Measurements from ENCODE around the gene GIPC2. TPM values are rescaled to one million over a fixed set of nuclear protein-coding genes. Genes with fewer than 3 reads are reported as not detected.
"Not testable (repeated sequence)": the region's sequence is repeated elsewhere in the genome, so short reads cannot be mapped to it uniquely, and the experiment has no call there.

The GIPC2 gene
- polyA plus RNA-seq, 1 donor from 2014 or later = not detected

DNA sequence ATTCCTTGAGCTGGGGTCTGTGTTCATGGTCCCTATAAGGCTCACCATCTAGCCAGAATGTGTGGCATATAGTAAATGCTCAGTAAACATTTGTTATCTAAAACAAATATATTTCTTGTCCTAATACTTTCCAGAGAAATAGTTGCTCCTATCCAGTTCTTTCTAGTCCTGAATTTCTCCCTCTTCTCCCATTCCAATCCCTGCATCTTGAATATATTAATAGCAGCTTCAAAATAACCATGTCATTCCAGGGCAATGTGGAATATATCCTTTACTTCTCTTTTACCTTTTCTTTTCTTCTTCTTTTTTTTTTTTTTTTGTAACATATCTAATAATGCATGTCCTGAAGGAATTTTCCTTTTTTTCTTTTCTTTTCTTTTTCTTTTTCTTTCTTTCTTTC is 30.6 kb upstream of the GIPC2 start:
- Mint-ChIP-seq H3K4me3 (no peak overlapping the region), H3K9me3 (peaks cover 0 to 4% (median 0%) of the 10 kb centered on the region in 3 donors), H3K27ac (peak overlapping the region in 1 of 3 donors; percentile 18), H3K27me3 (no peaks in the 10 kb centered on the region), H3K4me1 (peaks cover 2 to 5% (median 3%) of the 10 kb centered on the region in 3 donors), H3K36me3 (peaks cover 7% of the 10 kb centered on the region)

DNA sequence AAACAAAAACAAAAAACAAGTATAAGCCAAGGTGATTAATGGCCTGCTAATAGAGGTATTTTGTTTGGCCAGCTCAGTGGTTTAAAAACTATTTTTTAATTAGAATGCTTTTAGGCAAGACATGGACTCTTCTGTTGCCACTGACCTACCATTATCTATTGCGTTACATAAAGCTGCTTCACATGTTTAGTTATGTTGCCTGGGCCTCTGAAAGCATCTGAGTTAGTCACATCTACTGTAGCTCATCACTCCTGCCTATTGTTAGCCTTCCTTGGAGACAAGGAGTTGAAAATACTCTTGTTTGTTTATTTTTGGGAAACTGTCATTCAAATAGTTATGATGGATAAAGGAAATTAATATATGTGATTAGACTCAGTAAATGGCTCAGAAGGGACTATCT is 26.7 kb upstream of the GIPC2 start:
- Mint-ChIP-seq H3K36me3 (peaks cover 6% of the 10 kb centered on the region), H3K27ac (no peak overlapping the region), H3K27me3 (no peaks in the 10 kb centered on the region), H3K4me1 (peaks cover 0 to 5% (median 3%) of the 10 kb centered on the region in 3 donors), H3K4me3 (no peak overlapping the region), H3K9me3 (peaks cover 0 to 4% (median 0%) of the 10 kb centered on the region in 3 donors)

DNA sequence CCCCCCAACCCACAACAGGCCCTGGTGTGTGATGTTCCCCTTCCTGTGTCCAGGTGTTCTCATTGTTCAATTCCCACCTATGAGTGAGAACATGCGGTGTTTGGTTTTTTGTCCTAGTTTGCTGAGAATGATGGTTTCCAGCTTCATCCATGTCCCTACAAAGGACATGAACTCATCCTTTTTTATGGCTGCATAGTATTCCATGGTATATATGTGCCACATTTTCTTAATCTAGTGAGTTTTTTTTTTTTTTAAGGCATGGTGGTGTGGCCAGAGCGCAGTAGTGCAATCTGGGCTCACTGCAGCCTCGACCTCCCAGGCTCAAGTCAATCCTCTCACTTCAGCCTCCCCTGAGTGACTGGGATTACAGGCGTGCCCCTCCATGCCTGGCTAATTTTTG is 24.6 kb upstream of the GIPC2 start:
- not testable (repeated sequence) for H3K27ac Mint-ChIP-seq, H3K36me3 Mint-ChIP-seq, H3K27me3 Mint-ChIP-seq, H3K4me1 Mint-ChIP-seq, H3K9me3 Mint-ChIP-seq, H3K4me3 Mint-ChIP-seq

DNA sequence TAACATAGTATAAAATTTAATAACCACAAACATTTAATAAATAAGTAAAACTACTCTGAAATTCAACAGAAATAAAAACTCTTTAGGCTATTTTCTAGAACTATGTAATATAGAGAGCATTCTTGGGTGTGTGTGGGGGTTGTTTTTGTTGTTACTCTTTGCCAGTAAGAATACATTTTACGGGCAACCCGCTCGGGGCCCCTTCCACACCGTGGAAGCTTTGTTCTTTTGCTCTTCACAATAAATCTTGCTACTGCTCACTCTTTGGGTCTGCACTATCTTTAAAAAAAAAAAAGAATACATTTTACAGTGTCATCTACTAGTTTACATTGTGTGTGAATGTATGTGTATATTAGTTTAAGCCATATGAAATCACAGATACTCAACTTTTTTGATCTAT is 16.0 kb upstream of the GIPC2 start:
- Mint-ChIP-seq H3K27me3 (peaks cover 12% of the 10 kb centered on the region), H3K4me3 (no peak overlapping the region), H3K9me3 (peaks cover 0 to 1% (median 0%) of the 10 kb centered on the region in 3 donors)

DNA sequence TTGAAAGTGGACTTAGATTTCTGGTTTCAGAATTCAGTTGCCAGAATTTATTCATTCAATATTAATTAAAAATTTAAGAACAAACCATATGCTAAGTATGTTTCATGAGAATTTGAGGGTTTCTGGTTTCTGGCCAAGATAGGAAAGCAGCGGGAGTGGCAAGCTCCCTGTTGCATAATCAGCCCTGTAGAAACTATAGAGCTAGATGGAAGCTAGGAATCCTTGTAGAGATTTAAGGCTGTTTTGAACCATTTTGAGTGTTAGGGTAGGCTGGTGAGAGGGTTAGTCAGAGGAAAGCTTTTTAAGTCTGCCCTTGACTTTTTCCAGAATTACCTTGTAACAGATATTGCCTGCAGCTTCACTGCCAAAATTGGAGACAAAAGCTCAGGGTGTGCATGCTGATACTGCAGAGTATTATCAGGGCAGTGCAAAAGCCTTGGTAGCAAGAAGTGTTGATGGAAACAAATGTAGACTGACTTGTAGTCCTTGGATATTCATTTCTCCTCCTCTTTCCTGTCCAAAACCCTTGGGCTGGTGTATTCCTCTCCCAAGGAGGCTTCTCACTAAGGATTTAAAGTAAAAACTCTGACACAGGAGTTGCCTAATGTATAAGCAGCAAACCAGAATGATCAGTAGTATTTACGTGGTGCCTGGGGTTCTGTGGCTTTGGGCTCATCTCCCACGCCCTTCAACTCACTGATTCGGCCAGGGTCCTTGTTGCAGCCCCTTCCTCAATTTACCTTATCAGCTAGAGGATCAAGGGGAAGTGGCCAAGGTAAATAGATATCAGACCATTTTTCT is 12.6 kb upstream of the GIPC2 start:
- no peaks in the 10 kb centered on the region for H3K4me1 Mint-ChIP-seq
- no peak overlapping the region for H3K4me3 Mint-ChIP-seq
- peaks cover 16% of the 10 kb centered on the region for H3K27me3 Mint-ChIP-seq
- no peaks in the 10 kb centered on the region for H3K36me3 Mint-ChIP-seq
- no peak overlapping the region for H3K27ac Mint-ChIP-seq
- H3K9me3 Mint-ChIP-seq = peaks cover 0 to 3% (median 1%) of the 10 kb centered on the region in 3 donors

More for the DNA sequence above, 16.0 kb upstream of the GIPC2 start:
- no peaks in the 10 kb centered on the region for H3K4me1 Mint-ChIP-seq
- no peak overlapping the region for H3K27ac Mint-ChIP-seq
- H3K36me3 Mint-ChIP-seq = no peaks in the 10 kb centered on the region

DNA sequence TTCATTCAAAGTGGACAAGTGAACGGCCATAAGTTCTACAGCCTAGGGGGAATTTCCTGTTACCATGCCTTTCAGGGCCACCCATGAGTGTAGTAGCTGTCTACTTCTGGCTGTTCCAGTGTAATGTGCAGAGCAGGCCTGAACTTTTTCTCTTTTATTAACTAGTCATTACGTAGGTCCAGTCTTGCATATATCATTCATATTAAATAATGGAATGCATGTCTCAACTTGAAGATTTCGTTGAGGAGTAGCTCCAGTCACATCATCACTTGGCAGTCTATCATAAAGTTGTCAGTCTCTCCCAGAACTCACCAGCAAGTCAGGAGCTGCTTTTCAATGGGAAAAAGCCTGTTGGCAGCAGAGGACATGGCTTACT is 12.0 kb upstream of the GIPC2 start:
- Mint-ChIP-seq H3K9me3 (peaks cover 0 to 3% (median 1%) of the 10 kb centered on the region in 3 donors), H3K4me1 (no peaks in the 10 kb centered on the region), H3K27me3 (peaks cover 16% of the 10 kb centered on the region), H3K27ac (no peak overlapping the region), H3K36me3 (no peaks in the 10 kb centered on the region), H3K4me3 (no peak overlapping the region)

DNA sequence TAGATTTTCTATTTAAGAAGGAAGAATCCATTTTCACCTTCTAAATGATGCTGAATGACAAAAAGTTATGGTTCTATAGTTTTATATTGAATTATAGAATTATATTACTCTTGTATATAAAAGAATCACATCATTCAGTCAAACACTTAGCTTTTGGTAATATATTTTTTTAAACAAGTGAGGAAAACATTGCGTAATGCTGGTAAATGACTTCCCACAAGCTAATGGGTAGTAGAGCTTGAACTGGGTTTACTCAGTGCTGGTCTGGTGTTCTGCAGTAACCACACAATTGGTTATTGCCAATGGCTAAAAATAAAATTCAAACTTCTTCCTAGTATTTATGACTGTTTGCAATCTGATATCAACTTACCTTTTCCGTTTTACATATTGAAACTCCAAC is 10.6 kb upstream of the GIPC2 start:
- no peak overlapping the region for H3K27ac Mint-ChIP-seq
- H3K36me3 Mint-ChIP-seq = no peaks in the 10 kb centered on the region
- no peaks in the 10 kb centered on the region for H3K4me1 Mint-ChIP-seq
- peaks cover 0 to 3% (median 1%) of the 10 kb centered on the region in 3 donors for H3K9me3 Mint-ChIP-seq
- no peak overlapping the region for H3K4me3 Mint-ChIP-seq
- peaks cover 14% of the 10 kb centered on the region for H3K27me3 Mint-ChIP-seq

DNA sequence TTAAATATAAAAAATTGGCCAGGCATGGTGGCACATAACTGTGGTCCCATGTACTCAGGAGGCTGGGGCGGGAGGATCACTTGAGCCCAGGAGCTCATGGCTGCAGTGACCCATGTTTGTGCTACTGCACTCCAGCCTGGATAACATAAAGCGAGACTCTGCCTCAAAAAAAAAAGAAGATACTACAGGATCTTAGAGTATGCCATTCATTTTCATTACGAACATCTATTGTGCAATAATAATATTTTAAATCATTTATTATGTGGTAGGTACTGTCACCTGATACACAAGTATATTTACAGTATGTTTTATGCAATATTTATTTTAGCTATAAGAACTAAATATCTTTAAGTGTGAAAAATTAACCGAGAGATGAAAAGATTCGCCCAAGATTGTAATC is 9.3 kb upstream of the GIPC2 start:
- no peaks in the 10 kb centered on the region for H3K36me3 Mint-ChIP-seq
- peaks cover 0 to 3% (median 1%) of the 10 kb centered on the region in 3 donors for H3K9me3 Mint-ChIP-seq
- no peak overlapping the region for H3K27ac Mint-ChIP-seq
- H3K4me1 Mint-ChIP-seq = peaks cover 2 to 9% (median 6%) of the 10 kb centered on the region in 3 donors
- peaks cover 14% of the 10 kb centered on the region for H3K27me3 Mint-ChIP-seq
- H3K4me3 Mint-ChIP-seq = no peak overlapping the region

DNA sequence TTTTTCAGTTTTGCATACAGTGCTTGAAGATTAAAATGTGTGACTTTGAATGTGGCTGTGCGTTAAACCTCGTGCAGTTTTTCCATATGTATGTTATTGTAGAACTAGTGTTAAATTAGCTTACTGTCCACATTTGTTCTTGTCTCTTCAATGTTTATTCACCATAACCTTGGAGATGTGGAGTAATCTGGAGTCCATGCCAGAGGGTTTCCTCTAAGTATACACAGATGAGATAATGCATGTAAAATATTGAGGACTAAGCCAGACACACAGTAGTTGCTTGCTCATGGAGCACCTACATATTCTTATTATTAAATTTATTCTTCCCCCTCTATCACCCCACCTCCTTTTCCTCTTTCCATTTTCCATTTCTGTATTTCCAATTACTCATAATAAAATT is 7.7 kb upstream of the GIPC2 start:
- H3K36me3 Mint-ChIP-seq = no peaks in the 10 kb centered on the region
- peaks cover 0 to 4% (median 3%) of the 10 kb centered on the region in 3 donors for H3K9me3 Mint-ChIP-seq
- H3K4me1 Mint-ChIP-seq = peaks cover 2 to 9% (median 6%) of the 10 kb centered on the region in 3 donors
- H3K27me3 Mint-ChIP-seq = peaks cover 14% of the 10 kb centered on the region
- no peak overlapping the region for H3K4me3 Mint-ChIP-seq
- no peak overlapping the region for H3K27ac Mint-ChIP-seq

DNA sequence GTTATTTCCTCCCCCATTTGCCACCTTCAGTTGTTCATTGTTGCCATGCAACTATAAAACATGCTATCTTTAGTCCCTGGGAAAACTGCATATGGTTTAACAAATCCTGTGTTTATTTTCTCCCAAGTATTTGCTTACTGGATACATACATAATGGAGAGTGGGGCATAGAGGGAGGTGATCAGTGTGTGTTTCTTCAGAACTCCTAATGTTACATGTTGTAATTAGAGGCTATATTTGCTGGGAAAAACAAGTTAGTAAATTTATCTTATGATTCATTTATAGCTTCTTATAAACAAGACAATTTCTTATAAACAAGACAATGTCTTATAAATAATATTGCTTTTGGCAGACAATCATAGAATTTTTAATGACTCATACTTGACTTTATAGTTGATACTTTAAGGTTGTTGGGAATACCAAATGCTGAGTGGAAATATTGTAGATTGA is 7.3 kb upstream of the GIPC2 start:
- Mint-ChIP-seq H3K27me3 (peaks cover 14% of the 10 kb centered on the region), H3K4me3 (no peak overlapping the region), H3K36me3 (no peaks in the 10 kb centered on the region), H3K4me1 (peaks cover 2 to 9% (median 6%) of the 10 kb centered on the region in 3 donors), H3K27ac (no peak overlapping the region), H3K9me3 (peaks cover 0 to 4% (median 3%) of the 10 kb centered on the region in 3 donors)

DNA sequence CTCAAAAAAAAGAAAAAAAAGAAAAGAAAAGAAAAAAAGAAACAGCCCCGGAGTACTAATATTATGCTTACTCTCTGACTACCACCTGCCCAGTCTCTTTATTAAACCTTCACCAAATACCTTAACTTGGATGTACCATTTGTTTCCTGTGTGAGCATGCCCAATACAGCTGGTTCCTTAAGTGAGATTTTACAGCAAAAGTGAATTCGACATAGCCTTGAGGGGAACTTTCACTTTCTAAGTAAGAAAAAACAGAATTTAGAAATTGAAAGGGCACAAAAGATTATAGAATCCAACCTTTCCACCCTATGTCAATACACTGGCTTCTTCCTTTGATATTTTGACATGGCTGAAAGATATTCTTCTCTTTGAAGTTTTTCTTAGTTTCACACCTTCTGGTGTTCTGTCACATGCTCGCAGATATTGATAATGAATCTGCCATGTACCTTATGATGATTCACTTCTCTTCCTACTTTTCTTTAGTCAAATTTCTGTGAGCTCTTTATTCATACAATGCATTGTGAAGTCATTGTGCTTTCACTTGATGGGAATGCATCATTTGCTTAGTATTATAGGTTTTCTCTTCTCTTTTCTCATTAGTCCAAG is 5.2 kb upstream of the GIPC2 start:
- Mint-ChIP-seq H3K4me3 (peak overlapping the region in 2 of 4 donors; percentile 7 to 56), H3K9me3 (peaks cover 0 to 4% (median 0%) of the 10 kb centered on the region in 3 donors), H3K4me1 (peaks cover 6 to 21% (median 17%) of the 10 kb centered on the region in 3 donors), H3K36me3 (no peaks in the 10 kb centered on the region), H3K27ac (no peak overlapping the region), H3K27me3 (peaks cover 14% of the 10 kb centered on the region)

DNA sequence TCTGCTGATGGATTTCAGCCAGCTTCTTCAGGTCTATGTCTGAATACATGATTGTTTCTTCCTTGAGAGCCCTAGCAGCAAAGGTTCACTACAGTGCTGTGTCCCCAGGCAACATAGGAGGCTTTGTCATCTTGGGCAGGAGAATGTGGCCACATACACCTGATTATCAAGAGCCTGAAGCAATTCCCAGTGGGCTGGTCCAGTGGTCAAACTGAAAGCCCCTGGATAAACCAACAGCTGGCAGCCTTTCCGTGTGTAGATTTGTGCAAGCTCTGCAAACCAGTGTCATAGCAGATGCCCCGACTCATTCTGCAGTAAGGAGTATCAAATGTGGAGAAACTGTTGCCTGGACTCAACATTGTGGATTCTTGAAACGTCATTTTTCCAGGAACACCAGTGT is 2.3 kb upstream of the GIPC2 start:
- H3K9me3 Mint-ChIP-seq = peaks cover 0 to 4% (median 0%) of the 10 kb centered on the region in 3 donors
- no peaks in the 10 kb centered on the region for H3K36me3 Mint-ChIP-seq
- no peak overlapping the region for H3K27ac Mint-ChIP-seq
- H3K4me1 Mint-ChIP-seq = peaks cover 7 to 25% (median 24%) of the 10 kb centered on the region in 3 donors
- H3K4me3 Mint-ChIP-seq = no peak overlapping the region
- H3K27me3 Mint-ChIP-seq = peaks cover 26% of the 10 kb centered on the region

DNA sequence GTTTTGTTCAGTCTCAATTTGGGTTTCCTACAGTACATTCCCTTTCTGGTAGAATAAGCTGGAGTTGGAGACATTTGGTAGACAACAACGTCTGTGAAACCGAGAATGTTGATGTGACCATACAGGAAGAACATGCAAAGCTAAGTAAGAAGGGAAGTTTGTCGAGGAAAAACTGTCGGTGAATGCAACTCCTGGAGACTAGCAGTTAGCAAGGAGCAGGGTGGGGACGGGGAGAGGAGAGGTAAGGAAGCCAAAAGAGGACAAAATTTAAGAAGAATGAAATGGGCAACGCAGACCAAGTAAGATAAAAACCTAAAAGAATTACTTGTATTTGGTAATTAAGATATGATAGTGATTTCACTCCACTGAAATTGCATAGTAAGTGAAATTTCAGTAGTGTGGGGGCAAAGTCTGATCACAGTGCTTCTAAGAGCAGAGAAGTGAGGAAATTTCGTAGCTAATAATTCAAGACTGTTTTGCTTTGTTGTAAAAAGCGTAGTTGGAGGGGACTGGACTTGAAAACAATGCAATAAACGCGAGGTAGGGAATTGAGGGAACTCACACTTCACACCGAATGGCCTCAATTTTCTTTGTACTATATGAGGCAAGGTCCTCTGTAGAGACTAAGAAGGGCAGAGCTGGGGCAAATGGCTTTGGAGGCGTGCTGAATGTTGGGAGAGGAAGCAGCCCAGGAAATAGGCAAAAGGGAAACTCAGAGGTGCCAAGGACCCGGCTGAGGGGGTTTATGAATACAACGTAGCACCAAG is 787 bp upstream of the GIPC2 start:
- peak overlapping the region; percentile 75 to 91 (median 81) for H3K4me3 Mint-ChIP-seq

DNA sequence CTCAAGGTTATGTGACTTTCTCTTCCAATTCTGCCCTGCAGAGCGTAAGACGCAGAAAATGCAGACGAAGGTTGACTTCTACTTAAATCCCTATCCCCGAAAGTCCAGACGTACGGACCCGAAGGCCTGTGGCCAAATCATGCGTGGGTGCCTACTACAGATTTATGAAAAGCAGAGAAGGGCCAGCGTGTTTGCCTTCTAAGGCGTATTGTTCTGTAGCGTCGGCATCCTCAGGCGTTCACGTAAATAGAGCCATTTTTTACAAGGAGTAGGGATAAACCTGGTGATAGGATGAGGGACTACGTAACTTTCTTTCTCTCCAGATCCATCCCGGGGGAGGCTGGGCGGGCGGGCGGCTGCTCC is 222 bp upstream of the GIPC2 start:
- Mint-ChIP-seq H3K4me1 (peaks cover 7 to 22% (median 22%) of the 10 kb centered on the region in 3 donors), H3K27me3 (peaks cover 39% of the 10 kb centered on the region), H3K9me3 (peaks cover 0 to 4% (median 0%) of the 10 kb centered on the region in 3 donors), H3K4me3 (peak overlapping the region; percentile 75 to 91 (median 81)), H3K36me3 (no peaks in the 10 kb centered on the region), H3K27ac (no peak overlapping the region)

More for the DNA sequence above, 787 bp upstream of the GIPC2 start:
- peaks cover 7 to 25% (median 24%) of the 10 kb centered on the region in 3 donors for H3K4me1 Mint-ChIP-seq
- H3K36me3 Mint-ChIP-seq = no peaks in the 10 kb centered on the region
- H3K27ac Mint-ChIP-seq = no peak overlapping the region
- peaks cover 37% of the 10 kb centered on the region for H3K27me3 Mint-ChIP-seq
- peaks cover 0 to 4% (median 0%) of the 10 kb centered on the region in 3 donors for H3K9me3 Mint-ChIP-seq

DNA sequence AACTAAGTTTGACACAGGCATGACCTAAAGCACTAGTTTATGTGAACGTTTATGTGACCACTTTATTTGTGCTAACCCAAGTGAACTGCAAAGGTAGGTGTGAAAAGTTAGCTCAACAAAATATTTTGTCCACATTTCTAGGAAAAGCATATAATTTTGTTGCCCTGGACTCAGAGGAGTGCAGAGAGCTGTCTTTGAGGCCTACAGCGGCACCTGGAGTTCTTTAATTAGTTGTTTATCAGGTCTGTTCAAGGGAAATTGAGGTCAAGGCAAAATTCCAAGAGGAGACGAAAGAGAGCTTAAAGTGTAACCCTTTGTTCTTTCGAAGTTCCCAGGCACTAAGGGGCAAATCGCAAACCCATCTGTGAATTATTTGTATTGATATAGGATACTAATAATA is 1.3 kb downstream of the GIPC2 start:
- H3K27ac Mint-ChIP-seq = no peak overlapping the region
- no peaks in the 10 kb centered on the region for H3K36me3 Mint-ChIP-seq
- H3K4me3 Mint-ChIP-seq = peak overlapping the region in 3 of 4 donors; percentile 22 to 83 (median 69)
- H3K9me3 Mint-ChIP-seq = peaks cover 0 to 4% (median 0%) of the 10 kb centered on the region in 3 donors
- H3K27me3 Mint-ChIP-seq = peaks cover 39% of the 10 kb centered on the region
- H3K4me1 Mint-ChIP-seq = peaks cover 4 to 18% (median 17%) of the 10 kb centered on the region in 3 donors
